ENCODE data around the gene PDE4D.
"Not testable (repeated sequence)": the region's sequence is repeated elsewhere in the genome, so short reads cannot be mapped to it uniquely, and the experiment has no call there.

The PDE4D gene

DNA sequence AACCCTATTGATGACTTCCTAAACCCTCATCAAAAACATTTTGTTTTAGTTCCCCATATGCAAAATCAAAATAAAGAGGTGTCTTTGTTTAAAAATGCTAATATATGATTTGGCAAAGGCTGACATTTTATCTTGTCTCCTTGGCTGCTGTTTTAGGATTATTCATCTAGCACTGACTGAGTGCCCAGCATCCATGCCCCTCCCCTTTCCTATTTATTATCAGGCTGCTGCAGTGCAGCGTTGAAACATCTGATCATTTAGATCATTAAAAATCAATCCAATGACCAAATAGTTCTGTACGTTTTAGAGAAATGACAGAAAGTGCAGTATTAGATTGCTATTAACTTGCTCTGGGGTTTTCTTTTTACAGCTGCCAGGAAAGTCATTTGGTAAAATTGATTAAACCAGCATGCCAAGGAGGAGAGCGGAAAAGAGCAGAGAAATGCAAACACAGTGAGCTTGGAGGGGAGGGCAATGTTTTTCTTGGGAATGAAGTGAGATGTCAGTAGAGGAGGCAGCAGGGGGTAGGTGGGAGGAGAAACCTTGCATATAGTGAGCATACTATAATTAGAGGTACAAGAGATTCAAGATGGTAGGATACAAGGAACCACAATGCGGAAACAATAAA is 286.3 kb downstream of the PDE4D start:
- DNase-seq (ENCODE audit: low read depth), result no peak

- DNase-seq (ENCODE audit: low read depth), result no peak
These were observed 287.6 kb downstream of the PDE4D start for GRCh38 chr5:59605915-59606314.

- no peak for DNase-seq (ENCODE audit: low read depth)
These were observed 289.4 kb downstream of the PDE4D start for GRCh38 chr5:59604111-59604510.

DNA sequence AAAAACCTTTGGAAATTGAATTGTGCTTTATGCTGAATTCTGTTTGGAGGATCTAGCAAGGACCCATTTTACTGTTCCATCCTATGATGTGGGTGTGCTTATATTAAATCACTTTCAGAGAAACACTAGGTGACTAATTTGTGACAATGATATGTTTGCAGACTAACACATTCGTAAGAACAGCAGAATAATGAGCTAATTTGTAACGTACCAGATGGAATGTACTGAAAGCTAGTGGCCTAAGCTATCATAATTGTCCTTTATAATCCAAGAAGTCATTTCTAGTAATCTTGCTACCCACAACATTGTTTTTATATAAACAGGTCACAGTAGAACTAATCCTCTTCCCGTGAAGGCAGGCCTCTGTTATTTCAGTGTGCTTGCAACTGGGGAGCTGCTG is 292.5 kb downstream of the PDE4D start:
- DNase-seq (ENCODE audit: low read depth), result no peak

DNA sequence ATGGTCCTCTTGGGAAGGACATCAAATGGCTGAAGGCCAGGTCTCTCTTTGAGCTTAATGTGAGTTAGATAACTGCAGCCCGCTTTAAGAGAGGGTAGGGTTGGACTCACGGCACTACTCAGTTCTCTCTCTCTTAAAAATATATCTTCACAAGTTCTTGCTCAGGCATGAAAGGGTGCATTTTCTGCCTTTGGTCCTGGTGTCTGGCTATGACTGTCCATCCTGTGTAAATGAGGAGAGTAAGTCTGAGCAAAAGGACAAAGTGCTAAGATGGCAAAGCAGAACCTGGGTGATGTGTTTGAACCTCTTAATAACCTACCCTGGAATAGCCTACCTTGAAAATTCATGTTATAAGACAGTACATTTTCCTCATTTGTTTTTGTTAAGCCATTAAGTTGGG is 293.4 kb downstream of the PDE4D start:
- DNase-seq (ENCODE audit: low read depth), result no peak

DNA sequence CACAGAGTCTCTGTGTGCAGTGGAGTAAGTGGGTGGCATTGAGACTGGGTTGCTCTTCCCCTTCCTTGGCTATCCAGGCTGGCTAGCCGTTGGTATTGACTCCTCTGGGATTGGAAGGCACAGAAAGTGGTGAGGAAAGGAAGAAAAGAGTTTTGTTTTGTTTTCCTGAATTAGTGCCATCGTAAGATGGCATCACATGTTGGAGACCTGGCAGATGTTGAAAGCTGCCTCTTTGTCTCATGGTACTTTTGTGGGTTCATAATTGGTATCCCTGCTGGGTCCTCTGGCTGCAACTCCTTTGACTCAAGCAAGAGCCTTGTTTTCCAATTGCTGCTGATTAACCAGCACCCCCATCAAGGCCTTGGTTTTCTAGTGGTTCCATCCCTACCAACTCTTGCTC is 293.8 kb downstream of the PDE4D start:
- DNase-seq (ENCODE audit: low read depth), result no peak

- DNase-seq (ENCODE audit: low read depth), result no peak
These were observed 295.0 kb downstream of the PDE4D start for GRCh38 chr5:59598547-59598874.

GRCh38 chr5:59597690-59598546 is 295.6 kb downstream of the PDE4D start:
- no peak for DNase-seq (ENCODE audit: low read depth)

DNA sequence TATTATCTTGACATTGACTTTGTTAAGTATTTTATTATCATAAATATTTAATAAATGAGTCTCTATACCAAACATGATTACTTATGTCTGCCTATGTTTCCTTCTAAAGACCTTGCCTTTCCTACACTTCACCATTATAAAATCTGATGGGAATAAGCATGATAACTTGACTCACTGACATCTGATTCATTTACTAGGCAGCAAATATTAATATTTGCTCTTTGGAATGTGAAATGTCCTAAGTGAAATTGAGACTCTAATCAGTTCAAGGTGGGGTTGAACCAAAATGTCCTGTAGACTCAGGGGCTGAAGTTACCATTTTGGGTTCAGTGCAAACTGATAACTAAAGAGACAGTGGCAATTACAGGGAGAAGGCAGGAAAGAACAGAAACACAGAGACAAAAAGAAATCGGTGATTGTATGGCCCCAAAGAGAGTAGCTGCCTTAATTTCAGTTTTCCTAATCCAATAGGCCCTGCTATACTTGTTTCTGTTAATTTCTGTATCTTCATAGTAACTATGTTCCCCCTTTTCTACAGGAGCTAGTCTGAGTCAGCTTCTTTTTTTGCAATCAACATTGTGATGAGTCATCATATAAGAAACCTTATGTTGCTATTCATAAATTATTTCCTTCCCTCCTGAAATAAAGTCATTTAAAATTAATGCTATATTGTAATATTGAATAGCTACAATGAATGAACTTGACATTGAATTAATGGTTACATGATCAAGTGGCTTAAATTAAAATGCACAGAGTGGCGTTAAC is 296.8 kb downstream of the PDE4D start:
- DNase-seq (ENCODE audit: low read depth), result no peak

- DNase-seq (ENCODE audit: low read depth), result not testable (repeated sequence)
These were observed 299.4 kb downstream of the PDE4D start for GRCh38 chr5:59594118-59594517.

DNA sequence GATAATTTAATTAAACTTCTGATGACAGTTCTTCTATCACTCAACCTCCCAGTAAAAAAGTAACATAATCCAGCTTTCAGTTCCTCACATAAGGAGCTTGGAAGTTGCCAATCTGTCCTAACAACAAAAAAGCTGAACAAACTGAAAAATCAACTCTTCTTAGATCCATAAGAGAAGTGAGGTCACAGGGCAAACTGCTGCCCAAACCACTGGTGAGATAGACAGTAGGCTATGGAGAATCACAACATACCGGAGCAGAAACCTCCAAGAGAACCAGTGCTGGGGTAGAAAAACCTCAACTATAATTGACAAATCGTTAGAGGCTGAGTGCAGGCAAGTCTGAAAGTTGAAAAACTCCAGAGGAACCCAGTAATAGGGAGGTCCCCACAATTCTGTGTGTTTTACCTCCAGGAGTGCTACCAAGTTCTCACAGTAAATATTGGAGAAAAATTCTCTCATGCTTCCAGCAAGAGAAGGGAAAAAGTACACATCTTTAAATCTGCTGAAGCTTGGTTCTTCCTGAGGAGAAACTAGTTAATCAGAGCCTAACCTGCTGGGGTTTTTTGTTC is 300.0 kb downstream of the PDE4D start:
- no peak for DNase-seq (ENCODE audit: low read depth)

- no peak for DNase-seq (ENCODE audit: low read depth)
These were observed 301.4 kb downstream of the PDE4D start for GRCh38 chr5:59592101-59592500.

DNA sequence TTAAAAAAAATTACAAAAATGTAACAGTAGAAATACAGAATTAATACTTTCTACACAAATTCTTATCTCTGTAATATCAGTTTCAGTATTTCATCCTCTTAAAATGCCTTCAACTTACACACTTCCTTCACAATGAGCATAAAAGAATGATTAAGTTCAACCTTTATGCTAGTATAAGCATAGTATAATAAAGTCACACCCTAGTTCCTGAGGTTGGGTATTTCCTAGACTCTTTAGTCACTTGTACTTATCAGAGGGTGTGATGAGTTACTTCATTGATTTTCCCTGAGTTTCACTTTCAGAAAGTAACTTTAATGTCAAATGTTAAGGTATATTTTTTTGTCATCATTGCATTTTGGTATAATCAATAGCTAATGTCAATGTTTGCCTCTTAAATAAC is 302.4 kb downstream of the PDE4D start:
- DNase-seq (ENCODE audit: low read depth), result no peak

GRCh38 chr5:59588922-59589321 is 304.6 kb downstream of the PDE4D start:
- DNase-seq (ENCODE audit: low read depth), result no peak

DNA sequence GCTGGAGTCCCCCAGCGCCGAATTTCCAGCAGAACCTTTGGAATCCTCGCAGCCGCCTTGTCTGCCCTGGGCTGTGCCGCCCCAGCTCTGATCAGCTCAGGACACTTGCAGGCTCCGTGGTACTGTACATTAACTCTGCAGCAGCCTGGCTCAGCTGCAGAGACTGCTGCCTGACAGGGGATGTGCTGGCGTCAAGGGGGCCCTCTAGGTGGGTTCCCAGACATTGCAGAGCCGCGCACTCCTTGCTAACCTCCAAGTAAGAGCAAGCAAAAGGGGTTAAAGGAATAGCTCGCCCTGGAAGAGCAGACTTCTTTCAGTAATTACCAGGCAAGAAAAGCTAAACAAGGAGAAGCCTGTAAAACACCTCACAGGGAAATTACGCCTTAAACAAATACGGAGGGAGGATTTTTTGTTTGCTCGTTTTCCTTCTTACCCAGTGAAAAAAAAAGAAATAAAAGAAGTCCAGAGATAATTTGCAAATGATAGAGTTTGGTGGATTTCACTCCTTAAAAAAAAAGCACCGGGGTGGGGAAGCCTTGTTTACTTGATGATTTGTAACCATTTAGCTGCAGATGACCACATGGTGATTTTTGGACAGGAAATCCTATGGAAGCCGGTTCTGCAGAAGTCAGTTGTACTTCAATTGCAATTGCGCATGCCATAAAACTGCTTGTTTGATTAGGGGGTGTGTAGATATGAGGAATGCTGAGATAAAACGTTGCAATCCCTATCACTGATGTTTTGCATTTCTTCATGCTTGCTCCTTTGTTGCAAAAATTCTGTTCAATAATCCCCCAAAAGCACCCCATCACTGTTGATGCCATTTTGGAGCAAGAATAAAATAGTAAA is 305.8 kb downstream of the PDE4D start:
- DNase-seq (ENCODE audit: low read depth), result no peak

DNA sequence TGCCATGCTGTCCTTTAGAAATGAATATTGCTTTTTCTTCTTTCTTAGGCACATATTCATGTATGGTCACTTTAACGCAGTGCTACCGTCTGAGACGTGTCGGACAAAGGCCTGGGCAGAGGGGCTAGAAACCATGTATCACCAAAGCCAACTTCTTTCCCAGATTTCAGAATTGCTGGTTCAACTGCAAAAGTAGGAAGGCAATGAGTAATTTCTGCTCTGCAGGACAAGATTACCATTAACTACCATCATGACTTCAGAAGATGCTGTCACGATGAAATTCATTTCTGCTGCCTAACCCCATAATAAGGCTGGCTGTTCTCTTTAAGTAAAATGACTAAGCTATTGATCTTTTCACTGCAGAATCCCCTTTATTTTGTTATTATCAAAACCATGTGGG is 306.7 kb downstream of the PDE4D start:
- DNase-seq (ENCODE audit: low read depth), result no peak

DNA sequence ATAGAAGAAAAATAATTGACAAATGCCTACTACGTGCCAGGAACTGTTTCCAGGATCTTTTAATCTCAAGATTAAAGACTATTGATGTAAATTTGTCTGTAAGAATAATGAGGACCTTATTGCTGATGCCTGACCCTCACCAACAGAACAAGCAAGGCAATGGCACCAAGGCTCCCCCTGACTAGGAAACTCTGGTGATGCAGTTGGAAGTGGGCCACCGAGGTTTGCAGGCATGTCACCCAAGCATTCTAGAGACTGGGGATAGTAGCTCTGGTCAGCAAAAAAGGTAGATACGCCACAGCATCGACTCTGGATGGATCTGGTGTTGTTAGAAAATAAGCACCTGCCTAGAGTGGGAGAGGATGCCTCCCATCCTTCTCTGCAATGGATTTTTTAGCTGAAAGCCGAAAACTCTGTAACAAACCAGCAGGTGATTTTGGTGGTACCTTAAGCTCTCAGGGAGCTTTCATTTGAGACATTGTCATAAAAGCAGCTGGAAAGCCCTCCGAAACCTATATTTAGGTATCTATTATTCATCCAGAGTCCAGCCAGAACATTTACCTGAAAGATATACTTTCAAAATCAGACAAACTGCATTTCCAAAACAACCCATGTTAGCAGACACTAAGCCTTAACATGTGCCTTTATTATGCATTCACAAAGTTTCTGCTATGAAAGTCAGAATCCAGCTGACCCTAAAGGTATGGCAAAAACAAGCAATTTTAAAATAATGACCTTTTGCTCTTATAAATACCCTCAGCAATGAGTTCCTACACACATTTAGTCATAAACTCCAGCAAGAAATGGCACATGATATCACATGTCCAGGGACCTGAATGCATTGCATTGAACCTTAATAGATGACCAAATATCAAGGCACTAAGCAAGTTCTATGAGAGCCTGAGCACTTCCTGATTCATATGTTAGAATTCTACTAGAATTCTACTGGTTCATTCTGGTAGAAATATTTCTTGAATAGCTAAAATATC is 308.4 kb downstream of the PDE4D start:
- no peak for DNase-seq (ENCODE audit: low read depth)

- DNase-seq (ENCODE audit: low read depth), result no peak
These were observed 309.5 kb downstream of the PDE4D start for GRCh38 chr5:59583810-59584562.

DNA sequence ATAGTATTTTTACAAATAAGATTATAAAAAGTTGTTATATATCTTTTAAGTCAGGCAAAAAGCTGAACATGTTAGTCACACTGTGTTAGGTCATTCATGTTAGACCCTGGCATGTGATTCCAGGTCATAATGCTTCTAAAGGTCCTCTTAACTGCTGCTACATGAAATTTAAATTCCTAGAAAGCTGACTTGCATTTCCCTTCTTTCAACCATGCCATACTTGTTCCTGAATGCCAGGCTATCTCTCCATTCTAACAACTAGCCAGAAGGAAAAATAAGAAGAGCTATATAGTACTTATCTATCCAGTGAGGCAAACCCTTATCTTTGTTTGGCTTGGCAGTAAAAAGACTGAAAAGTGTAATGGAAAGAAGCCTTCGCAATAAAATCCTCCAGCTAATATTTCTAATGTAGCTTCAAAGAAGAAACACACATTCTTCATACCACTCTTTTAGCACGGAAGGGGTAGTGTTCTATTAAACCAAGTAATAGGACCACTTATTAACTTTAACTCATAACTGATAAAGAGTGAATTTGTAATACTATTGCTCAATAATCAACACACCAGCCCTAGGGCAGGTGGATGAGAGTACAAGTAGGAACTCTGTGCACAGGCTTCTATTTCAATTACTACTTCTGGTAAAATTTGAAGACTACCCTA is 310.2 kb downstream of the PDE4D start:
- no peak for DNase-seq (ENCODE audit: low read depth)

All from activated T-helper 9 cell treated with anti-CD3 and anti-CD28 coated beads, Interleukin-2, amount 50 U/mL, for 16 hours (primary cell).